GM18858 (cell line): ENCODE data around the gene PRH2.

Experiments used
- ATAC-seq: cut with Tn5 transposase; IDR thresholded peaks from one replicate; pipeline ENCODE4 v1.9.1; 2021; ENCODE audit not compliant: unreplicated experiment

Gene PRH2

DNA sequence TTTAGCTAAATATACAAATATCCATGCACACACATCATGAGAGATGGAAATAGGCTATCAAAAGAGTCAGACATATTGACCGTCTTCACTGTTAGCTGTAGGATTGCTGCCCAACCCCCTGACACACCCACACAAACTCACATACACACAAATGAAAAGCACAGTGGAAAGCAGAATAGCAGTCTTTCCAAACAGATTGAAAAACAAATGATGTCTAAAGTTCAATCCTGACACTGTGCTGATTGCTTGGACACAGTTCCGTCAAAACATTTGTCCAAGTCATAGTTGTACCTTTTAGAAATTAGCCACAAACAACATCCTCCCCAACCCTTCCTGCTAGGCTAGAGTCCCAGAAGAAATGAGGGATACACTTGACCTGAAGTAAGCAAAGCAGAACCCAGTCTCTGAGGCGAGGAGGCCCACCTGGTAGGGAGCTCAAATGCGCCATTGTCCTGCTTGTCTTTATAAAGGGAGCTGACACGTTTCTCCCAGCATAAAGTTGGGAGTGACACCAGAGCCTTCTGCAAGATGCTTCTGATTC, at the start of gene PRH2:
TSS of gene PRH2 (plus strand) at position 491 of the 541 bp plus-strand sequence. CDS start at position 529, 38 bp downstream.
- no peak for ATAC-seq

- no peak for ATAC-seq
Observed at GRCh38 chr12:10884086-10884725, 44.8 kb upstream of the PRH2 start, which contains the start of gene PRH1. TSS of gene PRH1 (minus strand) at chr12:10884255. CDS start at chr12:10884217, 38 bp downstream.

GRCh38 chr12:10889226-10889625, 39.8 kb upstream of the PRH2 start:
- no peak for ATAC-seq

DNA sequence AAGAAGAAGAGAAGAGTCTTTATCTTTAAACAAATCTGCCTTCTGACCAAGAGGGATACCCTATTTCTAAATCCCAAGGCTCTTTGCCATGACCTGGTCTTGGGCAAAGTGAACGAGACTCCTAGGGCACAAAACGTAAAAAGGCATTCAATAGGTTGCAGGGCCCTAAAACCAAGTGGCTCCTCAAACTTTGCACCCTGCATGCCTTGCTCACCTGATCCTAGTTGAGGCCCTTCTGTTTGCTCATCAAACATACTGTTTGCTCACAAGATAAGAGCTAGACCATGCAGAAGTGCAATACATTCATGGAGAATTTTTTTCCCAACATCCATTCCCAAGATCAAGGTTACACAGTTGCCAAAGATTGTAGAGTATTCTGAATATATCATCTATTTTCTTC, 37.1 kb upstream of the PRH2 start:
- ATAC-seq: no peak

- no peak for ATAC-seq
Observed at GRCh38 chr12:10896854-10897253, 32.2 kb upstream of the PRH2 start.

- no peak for ATAC-seq
Observed at GRCh38 chr12:10900530-10900929, 28.5 kb upstream of the PRH2 start.

DNA sequence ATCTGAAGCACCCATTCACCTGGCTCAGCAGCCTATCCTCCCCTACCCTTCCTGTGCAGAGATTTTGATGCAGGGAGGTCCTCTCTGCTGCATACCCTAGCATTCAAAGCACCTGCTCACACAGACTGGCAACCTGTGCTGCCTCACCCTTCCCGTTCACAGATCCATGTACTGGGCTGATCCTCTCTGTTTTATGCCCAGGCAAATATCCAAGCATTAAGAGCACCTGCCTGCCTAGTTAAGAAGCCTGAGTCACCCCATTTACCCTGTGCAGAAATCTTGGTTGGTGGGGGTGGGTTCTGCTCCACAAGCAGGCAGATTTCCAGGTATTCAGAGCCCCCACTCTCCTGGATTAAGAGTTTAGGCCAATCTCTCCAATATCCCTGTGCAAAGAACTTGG, 28.1 kb upstream of the PRH2 start:
- ATAC-seq: no peak

GRCh38 chr12:10901427-10901826, 27.6 kb upstream of the PRH2 start:
- no peak for ATAC-seq

DNA sequence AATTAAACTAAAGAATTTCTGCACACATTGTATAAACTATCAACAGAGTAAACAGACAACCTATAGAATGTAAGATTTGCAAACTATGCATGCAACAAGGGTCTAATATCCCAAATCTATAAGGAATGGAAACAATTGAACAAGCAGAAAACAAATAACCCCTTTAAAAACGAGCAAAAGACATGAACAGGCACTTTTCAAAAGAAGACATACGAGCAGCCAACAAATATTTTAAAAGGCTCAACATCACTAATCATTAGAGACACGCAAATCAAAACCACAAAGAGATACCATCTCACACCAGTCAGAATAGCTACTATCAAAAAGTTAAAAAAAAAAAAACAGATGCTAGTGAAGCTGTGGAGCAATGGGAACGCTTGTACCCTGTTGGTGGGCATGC, 24.4 kb upstream of the PRH2 start:
- ATAC-seq: no peak

GRCh38 chr12:10909462-10909861, 19.6 kb upstream of the PRH2 start, which contains the start of gene TAS2R13:
TSS of gene TAS2R13 (minus strand) at chr12:10909562. CDS start at chr12:10909298, 264 bp downstream.
- ATAC-seq: no peak

DNA sequence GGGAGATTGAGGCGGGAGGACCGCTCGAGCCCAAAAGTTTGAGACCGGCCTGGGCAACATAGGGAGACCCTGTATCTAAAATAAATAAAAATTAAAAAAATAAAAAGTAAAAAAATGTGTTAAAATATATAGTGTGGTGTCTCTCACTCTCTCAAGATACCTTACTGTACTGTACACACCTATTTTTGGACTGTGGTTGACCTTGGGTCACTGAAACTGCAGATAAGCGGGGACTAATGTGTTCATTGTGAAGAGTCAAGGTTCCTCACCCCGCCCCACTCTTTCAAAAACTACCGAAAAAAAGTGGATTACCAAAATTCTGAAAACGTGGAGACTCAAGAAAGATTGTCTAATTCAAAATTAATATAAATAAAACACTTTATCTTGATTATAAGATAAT, 18.7 kb upstream of the PRH2 start:
- no peak for ATAC-seq

GRCh38 chr12:10919809-10920208, 9.2 kb upstream of the PRH2 start:
- no peak for ATAC-seq

DNA sequence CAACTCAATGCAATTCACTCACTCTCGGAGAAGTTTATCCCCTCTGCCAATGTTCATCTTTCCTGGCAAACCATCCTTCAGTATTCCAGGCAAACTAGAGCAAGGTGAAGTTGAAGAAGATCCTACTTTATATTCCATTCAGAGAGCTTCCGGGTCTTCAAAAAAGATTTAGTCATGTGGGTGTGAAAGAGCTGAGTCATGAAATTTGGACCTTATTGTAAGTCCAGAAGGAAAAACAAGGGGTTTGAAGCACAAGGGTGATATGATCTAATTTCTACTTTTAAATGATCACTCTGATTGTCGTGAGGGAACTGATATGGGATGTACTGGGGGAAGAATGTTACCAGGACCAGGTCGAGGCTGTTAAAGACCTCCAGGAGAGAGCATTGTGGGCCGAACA, 2.8 kb upstream of the PRH2 start:
- ATAC-seq: no peak

GRCh38 chr12:10936506-10936905, 7.5 kb downstream of the PRH2 start:
- no peak for ATAC-seq

DNA sequence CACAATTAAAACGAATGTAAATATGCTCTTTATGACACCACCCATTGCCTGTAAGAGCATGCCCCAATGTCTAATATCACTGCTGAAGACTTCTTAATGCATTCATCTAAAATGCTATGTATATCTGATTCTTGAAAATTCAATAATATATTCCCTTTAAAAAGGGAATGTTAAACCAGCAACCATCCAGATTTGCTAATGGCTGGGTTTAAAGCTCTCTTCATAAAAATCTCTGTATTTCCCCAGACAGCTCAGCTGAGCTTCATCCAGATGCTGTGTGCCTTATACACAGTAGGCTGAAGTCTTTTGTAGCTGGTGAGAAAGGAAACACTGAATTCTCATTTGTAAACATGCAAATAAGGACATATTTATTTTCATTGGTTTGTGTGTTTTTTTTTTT, 10.1 kb downstream of the PRH2 start, which contains the start of gene TAS2R14:
TSS of gene TAS2R14 (minus strand) at position 101 of the 400 bp plus-strand sequence. CDS start at position 45, 56 bp downstream.
- no peak for ATAC-seq

DNA sequence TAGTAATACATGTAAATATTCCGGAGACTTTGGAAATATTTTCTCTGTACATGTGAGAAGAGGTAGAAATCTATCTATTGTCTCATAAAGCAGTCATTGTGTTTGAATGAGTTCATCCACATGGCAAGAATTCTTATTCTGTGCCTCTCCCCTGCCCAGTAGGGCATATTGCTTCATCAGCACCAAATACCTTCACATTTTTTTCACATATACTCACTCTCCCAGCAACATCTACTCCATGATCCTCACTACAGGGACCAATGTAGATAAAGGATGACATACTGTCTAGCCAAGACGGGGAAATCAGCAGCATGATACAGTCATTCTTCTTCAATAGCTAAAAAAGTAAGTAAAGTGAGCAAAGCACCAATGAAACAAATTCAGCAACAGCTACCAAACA, 11.4 kb downstream of the PRH2 start:
- no peak for ATAC-seq

- no peak for ATAC-seq
Observed at GRCh38 chr12:10941369-10941768, 12.3 kb downstream of the PRH2 start.

DNA sequence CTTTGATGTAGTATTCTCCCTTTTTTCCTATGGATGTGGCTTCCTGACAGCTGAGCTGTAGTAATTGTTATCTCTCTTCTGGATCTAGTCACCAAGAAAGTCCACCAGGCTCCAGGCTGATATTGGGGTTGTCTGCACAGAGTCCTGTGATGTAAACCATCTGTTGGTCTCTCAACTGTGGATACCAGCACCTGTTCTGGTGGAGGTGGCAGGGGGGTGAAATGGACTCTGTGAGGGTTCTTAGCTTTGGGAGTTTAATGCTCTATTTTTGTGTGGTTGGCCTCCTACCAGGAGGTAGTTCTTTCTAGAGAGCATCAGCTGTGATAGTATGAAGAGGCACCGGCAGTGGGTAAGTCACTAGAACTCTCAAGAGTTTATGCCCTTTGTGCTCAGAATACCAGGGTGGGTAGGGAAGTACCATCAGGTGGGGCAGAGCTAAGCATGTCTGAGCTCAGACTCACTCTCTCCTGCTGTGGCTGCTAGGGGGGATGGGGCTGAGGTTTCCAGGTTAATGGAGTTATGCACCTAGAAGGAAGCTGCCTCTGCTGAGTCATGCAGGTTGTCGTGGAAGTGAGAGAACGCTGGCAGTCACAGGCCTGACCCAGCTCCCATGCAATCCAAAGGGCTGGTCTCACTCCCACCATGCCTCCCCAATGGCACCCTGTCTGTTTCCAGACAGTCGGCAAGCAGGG, 13.0 kb downstream of the PRH2 start:
- no peak for ATAC-seq

GRCh38 chr12:10943167-10943566, 14.1 kb downstream of the PRH2 start:
- ATAC-seq: no peak

DNA sequence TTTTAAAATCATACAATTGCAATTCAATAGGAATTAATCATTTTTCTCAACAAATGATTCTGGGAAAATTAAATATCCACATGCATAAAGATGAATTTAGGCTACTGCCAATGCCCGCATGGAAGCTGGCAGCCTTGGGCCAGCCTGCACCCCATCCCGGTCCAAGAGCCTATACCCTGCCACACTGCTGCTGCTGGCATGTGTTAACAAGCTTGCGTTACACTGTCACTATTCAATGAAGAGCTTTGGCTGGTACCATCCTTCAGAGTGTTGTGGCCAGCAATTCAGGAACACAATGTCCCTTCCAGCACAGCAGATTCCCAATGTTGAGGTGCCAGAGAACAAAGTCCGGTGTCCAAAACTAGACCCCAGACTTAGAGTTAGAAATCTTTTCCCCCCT, 23.6 kb downstream of the PRH2 start:
- ATAC-seq: no peak

GRCh38 chr12:10956085-10956484, 27.0 kb downstream of the PRH2 start:
- no peak for ATAC-seq

DNA sequence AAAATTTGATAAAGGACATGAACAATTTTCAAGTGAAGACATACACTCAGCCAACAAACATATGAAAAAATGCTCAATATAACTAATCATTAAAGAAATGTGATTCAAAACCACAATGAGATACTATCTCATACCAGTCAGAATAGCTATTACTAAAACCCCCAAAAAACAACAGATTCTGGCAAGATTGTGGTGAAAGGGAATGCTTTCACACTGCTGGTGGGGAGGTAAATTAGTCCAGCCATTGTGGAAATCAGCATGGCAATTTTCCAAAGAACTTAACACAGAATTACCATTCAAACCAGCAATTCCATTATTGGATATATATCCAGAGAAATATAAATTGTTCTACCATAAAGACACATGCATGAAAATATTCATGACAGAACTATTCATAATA, 28.7 kb downstream of the PRH2 start:
- ATAC-seq: no peak
